IPS DF 4.7 (cell line): ENCODE measurements around the gene FBXO31.
"Not testable (repeated sequence)": the region's sequence is repeated elsewhere in the genome, so short reads cannot be mapped to it uniquely, and the experiment has no call there.

ENCODE experiments used
- DNase-seq: peaks from one replicate; pipeline ENCODE4 v3.0.0-alpha.2; 2013; ENCODE audit warnings: low spot score; ENCODE audit errors: extremely low read depth

FBXO31 gene

DNA sequence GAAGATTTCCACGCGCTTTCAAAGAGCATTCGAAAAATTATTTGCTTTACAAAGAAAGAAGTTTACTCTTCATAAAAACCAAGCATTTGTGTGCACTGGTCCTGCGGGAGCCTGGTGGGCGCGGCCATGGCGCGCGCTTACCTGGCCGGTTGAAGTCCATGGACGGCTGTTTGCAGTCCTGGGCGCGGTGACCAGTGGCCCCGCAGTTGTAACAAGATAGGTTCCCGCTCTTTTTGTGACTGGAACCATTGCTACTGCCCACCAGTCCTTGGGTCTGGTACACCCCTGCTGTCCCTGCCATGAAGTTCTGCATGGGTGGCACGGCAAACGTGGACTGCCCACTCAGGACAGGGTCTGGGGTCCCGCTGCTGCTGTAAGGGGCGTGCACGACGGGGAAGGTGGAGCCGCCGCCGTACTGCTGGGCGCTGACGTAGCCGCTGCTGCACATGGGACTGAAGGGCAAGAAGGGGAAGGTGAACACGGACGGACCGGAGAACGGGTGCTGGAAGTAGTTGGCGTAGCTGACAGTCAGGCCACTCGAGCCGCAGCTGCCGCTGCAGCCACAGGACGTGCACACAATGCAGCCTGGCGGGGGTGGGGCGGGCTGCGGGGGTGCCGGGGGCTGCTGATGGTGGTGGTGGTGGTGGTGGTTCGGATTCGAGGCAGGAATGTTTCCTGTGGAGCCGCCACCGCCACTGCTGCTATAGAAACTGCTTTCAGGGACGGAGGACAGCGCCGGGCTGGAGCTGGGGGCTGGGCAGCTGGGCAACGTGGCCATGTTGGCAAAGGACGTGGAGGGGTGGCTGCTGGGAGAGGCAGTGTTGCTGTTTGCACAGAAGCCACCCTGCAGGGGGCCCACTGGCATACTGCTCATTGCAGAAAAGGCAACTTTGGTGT lies 28.0 kb upstream of the FBXO31 start:
- DNase-seq = no peak

GRCh38 chr16:87410968-87411367 lies 27.4 kb upstream of the FBXO31 start:
- no peak for DNase-seq

- no peak for DNase-seq
These were observed 27.0 kb upstream of the FBXO31 start for GRCh38 chr16:87410530-87410929.

DNA sequence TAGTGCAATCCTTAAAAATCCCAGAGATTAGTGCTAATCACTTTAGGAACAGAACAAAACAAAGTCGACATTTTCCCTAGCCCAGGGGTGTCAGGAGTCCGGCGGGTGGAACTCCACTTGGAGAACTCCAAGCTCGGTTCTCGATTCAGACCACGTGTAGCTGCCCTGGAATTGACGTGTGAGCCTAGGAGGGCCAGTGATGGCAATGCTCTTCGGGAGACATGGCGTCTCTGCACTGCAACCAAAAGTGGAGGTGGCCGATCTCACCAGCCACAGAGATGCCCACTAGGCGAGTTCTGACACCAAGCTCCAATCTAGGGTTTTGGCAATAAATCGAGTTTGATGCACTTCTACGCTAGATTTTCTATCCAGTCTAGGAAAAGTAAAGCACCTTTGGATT lies 26.2 kb upstream of the FBXO31 start:
- DNase-seq = no peak

DNA sequence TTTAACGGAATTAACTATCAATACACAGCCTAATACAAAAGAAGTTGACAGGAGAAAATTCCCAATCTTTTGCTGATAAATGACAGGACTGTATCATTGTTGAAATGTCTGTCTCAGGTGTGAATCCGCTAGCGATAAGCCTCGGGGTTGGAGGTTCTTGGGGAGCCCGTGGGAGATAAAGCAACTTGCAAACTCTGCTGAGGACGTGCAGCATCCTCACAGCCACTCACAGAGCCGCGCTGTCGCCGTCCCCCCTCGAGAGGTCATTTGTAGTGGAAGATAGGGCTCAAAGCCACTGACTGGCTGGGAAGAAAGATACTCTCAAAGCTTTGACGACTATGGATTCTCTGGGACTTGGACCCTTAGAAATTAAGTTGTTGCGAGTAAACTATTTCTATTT lies 25.6 kb upstream of the FBXO31 start:
- DNase-seq = no peak

DNA sequence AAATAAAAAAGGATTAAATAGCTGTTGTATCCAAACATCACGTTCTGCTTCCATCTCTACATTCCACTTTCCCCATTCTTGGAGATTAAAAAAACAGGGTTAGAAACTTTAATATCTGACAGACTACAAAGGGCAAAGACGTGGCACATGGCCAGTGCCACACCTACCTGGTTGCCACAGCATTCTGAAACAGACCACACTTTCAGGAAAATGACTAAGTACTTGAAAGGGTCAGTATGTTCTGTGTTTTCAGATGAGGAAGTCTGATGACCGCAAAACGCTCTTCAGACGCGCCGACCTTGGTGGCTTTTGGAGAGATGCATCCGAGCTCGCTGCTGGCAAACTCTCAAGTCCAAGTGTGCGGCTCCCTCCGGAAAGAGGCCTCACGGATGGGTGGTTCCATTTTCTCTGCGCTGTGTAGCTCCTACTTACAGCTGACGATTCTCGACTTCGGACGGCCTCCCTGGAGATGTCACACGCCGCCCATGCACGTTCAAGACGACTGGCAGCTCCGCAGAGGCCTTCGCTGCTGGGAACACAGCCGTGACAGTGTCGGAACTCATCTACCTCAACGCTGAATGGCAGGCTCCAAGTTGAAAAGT lies 24.0 kb upstream of the FBXO31 start:
- no peak for DNase-seq

DNA sequence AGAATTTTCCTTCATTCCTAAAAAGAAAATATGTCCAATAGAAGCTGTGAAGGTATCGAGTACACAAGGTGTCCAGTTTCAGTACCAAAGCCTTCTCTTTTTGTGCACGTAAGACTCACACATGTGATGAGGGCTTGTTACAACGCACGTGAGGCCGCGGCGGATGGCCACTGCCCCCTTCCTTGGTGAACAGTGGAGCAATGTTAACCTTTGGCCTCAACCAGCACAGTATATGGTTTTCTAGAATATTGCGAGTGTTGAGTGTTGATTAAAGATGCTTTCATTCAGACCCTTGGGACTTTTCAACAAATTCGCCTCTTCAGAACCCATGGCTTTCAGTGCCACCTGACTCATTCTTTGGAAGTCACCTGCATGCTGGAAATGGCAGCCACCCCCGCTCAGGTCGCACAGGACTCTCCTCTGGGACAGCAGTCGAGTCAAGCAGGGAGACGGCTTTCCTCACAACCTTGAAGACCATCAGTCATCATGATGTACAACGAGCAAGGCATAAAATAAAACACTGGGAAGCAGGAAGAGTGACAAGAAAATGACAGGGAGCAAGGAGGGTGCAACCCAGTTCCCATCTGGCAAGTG lies 23.0 kb upstream of the FBXO31 start:
- no peak for DNase-seq

DNA sequence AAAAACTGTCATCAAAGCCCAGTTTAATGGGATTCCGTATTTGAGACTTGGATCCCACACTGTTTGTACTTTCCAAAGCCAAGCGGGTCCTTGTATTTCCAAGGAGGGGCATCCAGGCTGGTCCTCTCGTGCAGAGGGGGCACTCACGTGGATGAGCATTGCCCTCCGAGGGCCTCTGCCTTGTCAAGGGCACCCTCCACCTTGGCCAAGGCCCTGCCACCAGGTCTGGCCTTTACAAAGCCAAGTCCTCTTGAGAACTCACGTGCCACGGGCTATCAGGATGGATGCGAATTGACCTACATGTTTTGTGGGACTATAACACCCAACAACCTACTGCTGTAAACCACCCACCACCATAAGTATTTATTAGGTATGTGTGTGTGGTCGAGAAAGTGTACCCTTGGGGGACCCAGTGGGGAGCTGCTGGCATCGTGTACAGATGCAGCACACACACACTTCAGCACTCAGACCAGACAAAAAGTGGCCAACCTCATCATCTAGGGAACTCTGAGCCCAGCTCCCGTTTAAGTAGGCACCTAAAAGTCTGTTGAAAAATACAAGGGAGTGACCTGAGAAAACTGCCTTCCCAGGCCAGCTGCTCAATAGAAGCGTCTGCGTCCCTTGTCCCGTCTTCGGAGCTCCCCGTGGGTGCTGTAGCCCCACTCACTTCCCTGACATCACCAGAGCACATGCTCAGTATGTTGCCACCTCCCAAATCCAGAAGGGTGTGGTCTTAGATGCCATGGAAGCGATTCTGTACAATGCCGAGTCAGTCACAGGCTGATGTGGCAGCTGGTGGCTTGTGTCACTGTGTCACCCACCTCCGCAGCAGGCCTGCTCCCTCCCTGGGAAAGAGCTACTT lies 21.4 kb upstream of the FBXO31 start:
- DNase-seq = no peak

DNA sequence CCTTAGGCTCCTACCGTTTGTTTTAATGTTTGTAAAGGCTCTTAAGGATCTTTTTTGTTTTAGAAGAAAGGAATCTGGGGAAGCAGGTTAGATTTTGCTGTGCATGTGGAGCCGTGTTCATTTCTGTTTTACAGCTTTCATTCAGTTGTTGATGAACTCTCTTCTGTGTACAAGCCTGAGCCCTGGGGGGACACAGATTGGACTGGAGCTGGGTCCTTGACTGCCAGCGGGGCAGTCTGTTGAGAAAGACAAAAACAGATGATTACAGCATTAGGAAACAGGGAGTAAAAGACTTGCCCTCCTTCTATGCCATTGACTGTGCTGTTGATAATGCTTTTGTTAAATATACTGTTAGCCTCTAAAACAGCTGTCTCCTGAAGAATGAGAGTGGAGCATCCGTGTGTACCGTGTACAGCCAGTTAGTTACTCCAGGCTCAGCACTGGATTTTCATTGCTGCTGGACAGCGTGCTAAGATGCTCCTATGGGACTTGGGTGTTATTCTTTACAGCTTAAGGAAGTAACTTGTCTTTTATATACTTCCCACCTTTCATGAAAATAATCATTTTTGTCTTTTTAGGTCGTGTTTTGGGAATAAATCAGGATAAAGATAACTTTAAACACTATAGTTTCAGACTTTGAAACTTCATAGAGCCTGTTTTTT lies 11.7 kb upstream of the FBXO31 start:
- no peak for DNase-seq

DNA sequence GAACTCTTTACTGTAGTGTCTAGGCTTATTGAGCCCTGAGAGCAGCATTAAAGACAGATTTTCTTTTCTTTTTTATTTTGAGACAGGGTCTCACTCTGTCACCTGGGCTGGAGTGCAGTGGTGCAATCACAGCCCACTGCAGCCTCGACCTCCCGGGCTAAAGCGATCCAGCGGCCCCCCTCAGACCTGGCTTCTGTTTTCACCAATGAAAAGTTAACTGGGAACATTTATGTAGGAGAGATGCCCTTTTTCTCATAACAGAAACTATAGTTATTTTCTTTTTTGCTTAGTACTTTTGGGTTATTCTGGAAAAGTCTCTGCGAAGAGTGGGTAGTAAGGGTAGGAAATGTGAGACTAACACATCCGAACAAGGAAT lies 10.1 kb upstream of the FBXO31 start:
- no peak for DNase-seq

DNA sequence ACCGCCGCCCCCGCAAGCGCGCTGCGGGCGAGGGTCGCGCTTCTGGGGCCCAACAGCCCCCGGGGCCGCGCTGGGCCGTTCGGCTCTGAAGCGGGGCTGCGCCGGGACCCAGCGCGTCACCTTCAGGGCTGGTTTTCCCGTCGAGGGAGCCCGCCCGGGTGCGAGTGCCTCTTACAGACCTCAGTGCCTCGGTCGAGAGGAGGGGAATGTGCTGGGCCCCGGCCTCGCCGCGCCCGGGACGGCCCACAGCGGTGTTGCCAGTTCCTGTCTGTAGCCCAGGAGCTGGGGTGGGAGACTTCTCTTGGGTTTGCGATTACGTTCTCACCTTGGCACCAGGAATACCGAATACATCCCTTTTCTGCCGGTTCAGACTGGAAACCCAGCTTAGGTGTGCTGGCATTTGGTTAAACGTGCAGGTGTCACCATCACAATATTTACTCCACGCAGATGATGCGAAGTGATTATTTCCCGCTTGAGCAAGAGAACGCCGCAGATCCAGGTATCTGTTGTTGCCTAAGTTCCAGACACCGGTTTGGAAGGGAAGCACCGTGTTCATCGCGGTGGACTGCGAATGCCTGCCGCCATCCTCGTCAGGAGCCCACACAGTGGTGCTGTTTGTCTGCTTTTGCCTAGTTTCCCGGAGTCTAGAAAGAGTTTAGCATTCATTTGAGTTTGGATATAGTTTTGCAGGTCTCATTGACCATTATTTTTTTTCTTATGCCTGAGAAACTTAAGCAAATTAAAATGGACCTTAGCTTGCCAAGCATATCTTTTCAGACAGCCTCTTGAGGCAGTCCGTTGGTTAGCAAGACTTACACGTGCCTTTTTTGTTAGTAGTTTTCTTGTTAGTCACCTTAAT lies 9.5 kb upstream of the FBXO31 start:
- DNase-seq = no peak

GRCh38 chr16:87391950-87392820 lies 8.6 kb upstream of the FBXO31 start, which contains the start of gene MAP1LC3B:
Gene MAP1LC3B, plus strand, starts transcription at chr16:87392336. Its CDS starts 92 bp downstream, at chr16:87392428.
- DNase-seq = no peak

DNA sequence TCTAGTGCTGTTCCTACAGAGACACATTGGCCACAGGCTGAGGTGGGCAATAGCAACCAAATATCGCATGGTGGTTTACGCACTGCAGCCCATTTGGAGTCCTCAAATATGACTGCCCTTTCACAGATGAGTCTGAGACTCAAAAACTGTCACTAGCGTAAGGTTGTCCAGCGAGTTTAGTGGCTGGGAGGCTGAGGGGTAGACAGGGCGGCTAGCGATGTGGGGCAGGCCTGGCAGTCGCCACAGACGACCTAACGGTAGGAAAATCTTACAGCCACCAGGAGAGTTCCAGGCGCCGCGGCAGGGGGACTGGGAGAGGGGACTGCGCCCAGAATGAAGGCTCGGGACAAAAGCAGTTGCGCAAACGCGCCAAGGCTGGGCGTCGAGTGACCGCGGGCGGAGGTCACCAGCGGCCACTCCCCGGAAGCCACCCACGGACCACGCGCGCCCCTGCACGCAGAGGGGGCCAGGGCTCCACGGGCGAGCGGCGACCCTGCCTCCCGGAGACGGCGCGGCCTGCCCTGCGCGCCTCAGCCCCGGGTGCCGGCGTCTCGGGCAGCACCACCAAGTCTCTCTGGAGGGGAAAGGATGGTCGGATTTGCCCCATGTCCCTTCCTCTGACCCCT lies 7.9 kb upstream of the FBXO31 start:
- no peak for DNase-seq

- DNase-seq = no peak
These were observed 7.2 kb upstream of the FBXO31 start for GRCh38 chr16:87390641-87391323.

GRCh38 chr16:87389914-87390313 lies 6.3 kb upstream of the FBXO31 start:
- DNase-seq = not testable (repeated sequence)

DNA sequence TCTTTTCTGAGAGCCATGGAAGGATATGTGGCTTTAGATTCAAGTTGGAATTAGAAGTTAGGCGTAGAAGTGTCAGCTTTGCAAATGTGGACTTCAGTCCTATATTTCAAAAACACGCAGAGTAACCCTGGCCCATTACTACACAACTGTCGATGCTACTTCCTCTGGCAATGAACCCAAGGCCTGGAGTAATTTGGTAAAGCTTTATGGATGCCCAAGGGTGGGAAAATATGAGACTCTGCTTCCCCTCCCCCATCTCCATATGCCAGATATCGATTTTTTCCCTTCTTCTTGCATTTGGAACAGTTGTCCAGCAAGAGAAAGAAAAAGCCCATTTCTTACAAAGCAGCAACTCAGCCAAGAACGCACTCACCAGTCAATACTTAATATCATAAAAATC lies 5.7 kb upstream of the FBXO31 start:
- DNase-seq = no peak

DNA sequence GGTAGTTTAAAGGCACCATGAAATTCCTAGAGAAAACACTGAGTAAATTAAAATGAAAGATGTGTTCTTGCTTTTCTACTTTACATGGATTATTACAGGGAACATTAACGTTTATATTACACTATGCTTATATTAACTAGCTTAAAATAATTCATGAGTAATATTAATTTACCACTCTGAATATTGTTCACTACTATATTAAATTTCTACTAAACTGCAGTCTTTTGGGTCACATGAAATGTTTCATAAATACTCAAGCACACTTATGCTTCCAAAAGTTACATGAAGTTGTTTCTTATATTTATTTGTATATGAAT lies 5.2 kb upstream of the FBXO31 start:
- DNase-seq = no peak
